Sigmoid colon (tissue), 7 donors: ENCODE data around the gene CEP164. TPM values are rescaled to one million over a fixed set of nuclear protein-coding genes. Genes with fewer than 3 reads are reported as not detected.

Experiments used
- DNase-seq: peaks from one replicate; pipeline ENCODE4 v3.0.0-alpha.2; 2019
- H3K27ac ChIP-seq, 4 donors: fragments of 200-600 bp; sonication (generic); one replicate each; pipeline ENCODE4 v1.5.1; 2016 to 2019; ENCODE audit warnings: mild to moderate bottlenecking in 1 of 4
- H3K27me3 ChIP-seq, 3 donors: fragments of 200-600 bp; sonication (generic); one replicate each; pipeline ENCODE4 v1.5.1; 2019; ENCODE audit warnings: mild to moderate bottlenecking in 1 of 3
- H3K36me3 ChIP-seq, 4 donors: fragments of 200-600 bp; sonication (generic); one replicate each; pipeline ENCODE4 v1.5.1; 2016 to 2019
- H3K4me1 ChIP-seq, 4 donors: fragments of 200-600 bp; sonication (generic); one replicate each; pipeline ENCODE4 v1.5.1; 2017 to 2019
- H3K4me3 ChIP-seq, 4 donors: fragments of 200-600 bp; sonication (generic); one replicate each; pipeline ENCODE4 v1.5.1; 2017 to 2019; ENCODE audit warnings: mild to moderate bottlenecking in 2 of 4, moderate library complexity in 1 of 4
- H3K9me3 ChIP-seq, 4 donors: fragments of 200-600 bp in 3 of 4; sonication (generic) in 3 of 4; one replicate each; pipeline versions ENCODE4 v1.5.1 to v1.6.1; 2013 to 2019
- EP300 ChIP-seq, 4 donors: sonication (generic); formaldehyde crosslinking; IDR thresholded peaks; one replicate each; pipeline ENCODE4 v1.6.1; 2017; ENCODE audit warnings: antibody characterized with exemption in 4 of 4
- POLR2A ChIP-seq, 2 donors: fragments of 450-650 bp; IDR thresholded peaks; one replicate each; pipeline ENCODE4 v1.6.1; 2016; ENCODE audit warnings: antibody characterized with exemption in 2 of 2, mild to moderate bottlenecking in 2 of 2, moderate library complexity in 2 of 2
- POLR2AphosphoS5 ChIP-seq, 4 donors: sonication (generic); formaldehyde crosslinking; IDR thresholded peaks; one replicate each; pipeline ENCODE4 v1.6.1; 2017; ENCODE audit warnings: antibody characterized with exemption in 4 of 4
- WGBS, 2 donors: extraction: QIAGEN DNeasy Blood & Tissue Kit; methylation state at CpG; one replicate each; pipeline ENCODE4 v1.1.7; 2013; 5-methylcytosine and 5-hydroxymethylcytosine counted together
- intact Hi-C: fragments of 100-400 bp; cut with DNase I; formaldehyde crosslinking; loops from one replicate; pipeline ENCODE4 v1.15.1; 2023
- polyA plus RNA-seq, 3 donors: library from polyadenylated mRNA; stranded (reverse); fragments of 200-250 nt; gene quantifications; one replicate each; pipeline ENCODE4 v1.2.3, GENCODE V29; 2013
- total RNA-seq, 4 donors: library from RNA; depleted of rRNA; stranded (reverse); fragments of >200 nt; gene quantifications; one replicate each; pipeline ENCODE4 v1.1.0, GENCODE V29; 2016
- TF ChIP-seq, protein P1 (sequence below), 4 experiments: fragments of 450-650 bp in 3 of 4; fragments of 200-600 bp in 1 of 4; IDR thresholded peaks; one replicate each; pipeline ENCODE4 v1.5.1; 2016 to 2019; ENCODE audit warnings: antibody characterized with exemption in 4 of 4, mild to moderate bottlenecking in 3 of 4, moderate library complexity in 2 of 4
- donor health status: healthy with polysubstance abuse.
- donor health status: Bipolar disorder and iron deficiency.
- donor health status: healthy.

The CEP164 gene
- total and polyA plus RNA-seq, 7 donors = 1.8 to 40.4 (median 16.3) TPM

DNA sequence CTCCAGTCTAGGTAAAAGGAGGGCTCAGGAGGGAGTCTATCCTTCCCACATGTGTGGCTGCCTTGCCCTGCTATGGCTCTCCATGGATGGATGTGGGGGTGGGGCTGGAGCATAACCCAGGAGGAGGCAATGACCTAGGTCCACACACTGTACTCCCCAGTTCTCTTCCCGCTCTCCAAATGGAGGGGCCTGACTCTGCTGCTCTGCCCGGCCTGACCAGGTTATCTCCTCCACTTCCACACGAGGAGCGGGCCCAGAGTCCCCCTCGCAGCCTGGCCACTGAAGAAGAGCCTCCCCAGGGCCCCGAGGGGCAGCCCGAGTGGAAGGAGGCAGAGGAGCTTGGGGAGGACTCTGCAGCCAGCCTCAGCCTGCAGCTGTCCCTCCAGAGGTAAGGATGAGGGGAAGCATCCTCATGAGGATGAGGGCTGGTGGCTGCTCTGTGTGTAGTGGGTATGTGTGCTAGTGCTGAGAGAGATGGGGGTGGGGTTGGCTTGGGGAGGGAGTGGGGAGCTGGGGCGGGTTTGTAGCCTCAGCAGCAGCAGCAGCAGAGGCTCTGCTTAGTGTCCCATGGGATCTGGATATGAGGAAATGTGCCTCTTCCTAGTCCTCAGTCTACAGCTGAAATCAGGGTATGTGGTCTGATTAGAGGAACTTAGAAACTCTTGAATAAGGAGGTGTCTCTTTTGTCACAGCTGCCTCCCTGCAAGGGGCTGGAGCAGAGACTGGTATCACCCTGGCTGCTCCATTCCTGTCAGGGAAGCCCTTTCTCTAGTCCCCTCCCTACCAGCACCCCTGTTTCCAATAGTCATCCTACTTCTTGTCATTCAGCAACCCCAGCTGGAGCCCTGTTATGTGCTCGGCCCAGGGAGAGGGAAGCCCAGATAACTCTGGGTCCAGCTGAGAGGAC, 54.1 kb downstream of the CEP164 start:
- Histone ChIP-seq H3K36me3 (peaks cover 0 to 80% (median 30%) of the 10 kb centered on the region in 4 donors), H3K4me1 (no peaks in the 10 kb centered on the region), H3K9me3 (no peaks in the 10 kb centered on the region), H3K27ac (no peak overlapping the region), H3K4me3 (no peak overlapping the region), H3K27me3 (no peaks in the 10 kb centered on the region)
- intact Hi-C loops = no loop called here
- peak; percentile 52 for DNase-seq
- WGBS, 2 donors = 95 to 97% methylated on average over 9 of the region's 9 CpGs
- TF ChIP-seq POLR2AphosphoS5 (IDR thresholded peaks at IDR 0.05) (no peak), POLR2A (IDR thresholded peaks at IDR 0.05) (no peak), EP300 (IDR thresholded peaks at IDR 0.05) (no peak)
- TF ChIP-seq, protein P1, sequence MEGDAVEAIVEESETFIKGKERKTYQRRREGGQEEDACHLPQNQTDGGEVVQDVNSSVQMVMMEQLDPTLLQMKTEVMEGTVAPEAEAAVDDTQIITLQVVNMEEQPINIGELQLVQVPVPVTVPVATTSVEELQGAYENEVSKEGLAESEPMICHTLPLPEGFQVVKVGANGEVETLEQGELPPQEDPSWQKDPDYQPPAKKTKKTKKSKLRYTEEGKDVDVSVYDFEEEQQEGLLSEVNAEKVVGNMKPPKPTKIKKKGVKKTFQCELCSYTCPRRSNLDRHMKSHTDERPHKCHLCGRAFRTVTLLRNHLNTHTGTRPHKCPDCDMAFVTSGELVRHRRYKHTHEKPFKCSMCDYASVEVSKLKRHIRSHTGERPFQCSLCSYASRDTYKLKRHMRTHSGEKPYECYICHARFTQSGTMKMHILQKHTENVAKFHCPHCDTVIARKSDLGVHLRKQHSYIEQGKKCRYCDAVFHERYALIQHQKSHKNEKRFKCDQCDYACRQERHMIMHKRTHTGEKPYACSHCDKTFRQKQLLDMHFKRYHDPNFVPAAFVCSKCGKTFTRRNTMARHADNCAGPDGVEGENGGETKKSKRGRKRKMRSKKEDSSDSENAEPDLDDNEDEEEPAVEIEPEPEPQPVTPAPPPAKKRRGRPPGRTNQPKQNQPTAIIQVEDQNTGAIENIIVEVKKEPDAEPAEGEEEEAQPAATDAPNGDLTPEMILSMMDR (IDR thresholded peaks at IDR 0.05) = no peak

DNA sequence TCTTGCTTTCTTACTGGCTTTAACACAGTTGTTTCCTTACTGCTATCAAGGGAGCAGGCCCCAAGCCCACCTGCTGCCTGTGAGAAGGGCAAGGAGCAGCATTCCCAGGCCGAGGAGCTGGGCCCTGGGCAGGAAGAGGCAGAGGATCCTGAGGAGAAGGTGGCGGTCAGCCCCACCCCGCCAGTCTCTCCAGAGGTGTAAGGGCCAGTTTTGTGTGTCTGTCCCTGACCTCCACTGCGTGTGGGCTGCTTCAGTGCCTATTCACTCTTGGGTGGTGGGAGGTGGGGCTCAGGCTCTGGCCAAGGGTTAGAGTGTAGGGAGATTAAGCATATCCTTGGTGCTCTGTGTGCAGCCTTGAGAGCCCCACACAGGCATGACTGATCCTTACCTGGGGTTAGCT, 55.1 kb downstream of the CEP164 start:
- H3K36me3 ChIP-seq = peaks cover 5 to 86% (median 37%) of the 10 kb centered on the region in 4 donors
- intact Hi-C loops = no loop called here

DNA sequence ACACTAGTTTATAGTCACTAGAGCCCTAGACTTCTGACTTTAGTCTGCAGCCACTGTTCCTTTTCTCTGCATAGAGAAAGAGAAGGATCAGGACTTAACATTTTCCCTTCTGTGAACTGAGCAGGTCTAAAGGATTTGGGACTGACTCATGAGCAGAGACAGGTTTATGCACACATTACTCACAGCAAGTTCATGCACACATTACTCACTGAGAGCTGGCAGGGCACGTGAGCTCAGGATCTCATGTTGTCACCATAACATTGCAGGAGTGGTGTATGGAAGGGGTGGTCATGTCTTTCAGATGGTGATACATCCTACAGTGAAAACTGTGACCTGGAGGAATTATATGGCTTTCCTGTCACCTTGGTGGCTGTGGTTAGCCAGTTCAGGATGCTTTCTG, 56.4 kb downstream of the CEP164 start:
- H3K36me3 ChIP-seq = peaks cover 5 to 90% (median 37%) of the 10 kb centered on the region in 4 donors
- intact Hi-C loops = no loop called here
- TF ChIP-seq, protein P1 (IDR thresholded peaks at IDR 0.05) = no peak
- no peaks in the 10 kb centered on the region for H3K9me3 ChIP-seq
- H3K27me3 ChIP-seq = no peaks in the 10 kb centered on the region
- DNase-seq = peak; percentile 7
- H3K4me3 ChIP-seq = no peak overlapping the region
- H3K4me1 ChIP-seq = no peaks in the 10 kb centered on the region
- H3K27ac ChIP-seq = no peak overlapping the region
- 94 to 100% methylated on average over 1 of the region's 1 CpG for WGBS, 2 donors

More for the DNA sequence above, 55.1 kb downstream of the CEP164 start:
- peak; percentile 13 for DNase-seq
- H3K4me1 ChIP-seq = no peaks in the 10 kb centered on the region
- H3K27me3 ChIP-seq = no peaks in the 10 kb centered on the region
- no peak overlapping the region for H3K4me3 ChIP-seq
- 92 to 95% methylated on average over 4 of the region's 4 CpGs for WGBS, 2 donors
- no peak overlapping the region for H3K27ac ChIP-seq
- TF ChIP-seq POLR2AphosphoS5 (IDR thresholded peaks at IDR 0.05) = no peak
- no peaks in the 10 kb centered on the region for H3K9me3 ChIP-seq

DNA sequence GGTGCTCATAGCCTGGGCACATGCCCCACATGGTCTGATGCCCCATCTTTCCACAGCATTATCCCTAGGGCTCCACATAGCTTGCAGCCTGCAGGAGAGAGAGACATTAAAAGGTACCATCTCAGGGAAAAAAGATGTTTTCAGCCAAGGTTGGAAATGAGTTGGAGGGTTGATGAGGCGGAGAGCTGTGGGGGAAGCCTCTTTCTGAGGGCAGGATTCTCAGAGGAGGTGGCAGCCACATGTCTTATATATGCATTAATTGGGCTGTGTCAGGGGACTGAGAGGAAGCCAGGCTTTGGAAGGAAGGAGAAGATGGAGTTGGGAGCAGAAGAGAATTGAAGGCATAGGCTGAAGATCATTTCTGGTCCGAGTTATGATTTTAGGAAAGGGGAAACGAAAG, 57.8 kb downstream of the CEP164 start:
- WGBS, 2 donors = 95 to 100% methylated on average over 3 of the region's 3 CpGs
- Histone ChIP-seq H3K4me3 (no peak overlapping the region), H3K4me1 (no peaks in the 10 kb centered on the region), H3K36me3 (peaks cover 5 to 95% (median 33%) of the 10 kb centered on the region in 4 donors), H3K27ac (no peak overlapping the region), H3K27me3 (no peaks in the 10 kb centered on the region), H3K9me3 (no peaks in the 10 kb centered on the region)
- DNase-seq = peak; percentile 11
- intact Hi-C loops = no loop called here
- TF ChIP-seq POLR2AphosphoS5 (IDR thresholded peaks at IDR 0.05) = no peak
- no peak for TF ChIP-seq EP300 (IDR thresholded peaks at IDR 0.05)
- TF ChIP-seq, protein P1 (IDR thresholded peaks at IDR 0.05) = no peak
- TF ChIP-seq POLR2A (IDR thresholded peaks at IDR 0.05) = no peak

DNA sequence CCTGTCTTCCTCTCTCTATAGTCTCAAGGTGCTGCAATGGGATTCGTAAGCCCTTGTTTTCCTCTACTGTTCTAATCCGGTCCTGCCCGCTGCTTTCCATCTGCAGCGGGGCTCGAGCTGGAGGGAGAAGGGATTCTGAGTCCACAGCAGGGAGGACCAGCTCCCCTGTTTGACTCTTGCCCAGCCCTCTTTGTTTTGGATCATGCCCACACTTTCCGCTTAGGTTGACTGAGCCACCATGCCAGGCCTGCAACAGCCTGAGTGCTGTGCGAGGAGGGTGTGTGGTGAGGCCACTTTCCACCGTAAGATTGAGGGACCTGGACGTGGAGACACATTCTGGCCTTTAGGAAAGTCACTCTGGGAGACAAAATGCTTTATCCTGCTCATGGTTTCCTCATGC, 58.3 kb downstream of the CEP164 start:
- Histone ChIP-seq H3K36me3 (peaks cover 5 to 95% (median 32%) of the 10 kb centered on the region in 4 donors), H3K27ac (no peak overlapping the region), H3K4me3 (no peak overlapping the region), H3K27me3 (no peaks in the 10 kb centered on the region), H3K4me1 (no peaks in the 10 kb centered on the region), H3K9me3 (no peaks in the 10 kb centered on the region)
- peak; percentile 9 for DNase-seq
- TF ChIP-seq, protein P1 (IDR thresholded peaks at IDR 0.05) = no peak
- TF ChIP-seq EP300 (IDR thresholded peaks at IDR 0.05) (no peak), POLR2AphosphoS5 (IDR thresholded peaks at IDR 0.05) (no peak), POLR2A (IDR thresholded peaks at IDR 0.05) (no peak)
- intact Hi-C loops = no loop called here
- 97 to 98% methylated on average over 9 of the region's 9 CpGs for WGBS, 2 donors
